ENCODE measurements around the gene ANKRD63. TPM values are rescaled to one million over a fixed set of nuclear protein-coding genes. Genes with fewer than 3 reads are reported as not detected.

ANKRD63 gene
- total and polyA plus RNA-seq, 2 of the 8 experiments (the other 6 are each of a cell fraction or from before 2014, with no cell fraction given) = 0.18 to 0.26 TPM

GRCh38 chr15:40279437-40280141 lies 3.3 kb downstream of the ANKRD63 start (continued):
- TF ChIP-seq POU5F1 (IDR thresholded peaks at IDR 0.05; ENCODE audit: low read depth, low read length) = no peak
- no peak for TF ChIP-seq SIX5 (IDR thresholded peaks at IDR 0.05; ENCODE audit: low read depth, low read length)
- TF ChIP-seq NRF1 (IDR thresholded peaks at IDR 0.05; ENCODE audit: low read depth, low read length) = no peak
- no peak for TF ChIP-seq ATF3 (IDR thresholded peaks at IDR 0.05; ENCODE audit: insufficient read depth, low read depth, low read length)
- no peak for TF ChIP-seq BACH1 (IDR thresholded peaks at IDR 0.05; ENCODE audit: low read length)
- no peak for TF ChIP-seq YY1 (IDR thresholded peaks at IDR 0.05; ENCODE audit: low read depth, low read length)
- TF ChIP-seq ASH2L (IDR thresholded peaks at IDR 0.05; ENCODE audit: low read length) = no peak
- no peak for TF ChIP-seq GTF2F1 (IDR thresholded peaks at IDR 0.05; ENCODE audit: borderline replicate concordance, low read depth, low read length)
- no peak for TF ChIP-seq BCL11A (IDR thresholded peaks at IDR 0.05; ENCODE audit: low read depth in 2 of 2, low read length in 2 of 2)
- no peak for TF ChIP-seq EP300 (IDR thresholded peaks at IDR 0.05; ENCODE audit: borderline replicate concordance in 1 of 2, low read depth in 2 of 2, low read length in 2 of 2)
- no peak for TF ChIP-seq CBX8 (IDR thresholded peaks at IDR 0.05; ENCODE audit: borderline replicate concordance, low read depth, low read length)
- TF ChIP-seq CTBP2 (IDR thresholded peaks at IDR 0.05; ENCODE audit: borderline replicate concordance, insufficient read depth, insufficient read length, low read length) = no peak
- no peak for TF ChIP-seq TBP (IDR thresholded peaks at IDR 0.05; ENCODE audit: low read depth, low read length)
- no peak for TF ChIP-seq POLR2A (IDR thresholded peaks at IDR 0.05; ENCODE audit: control extremely low read depth in 1 of 2, low read depth in 2 of 2, low read length in 2 of 2)
- TF ChIP-seq TEAD4 (IDR thresholded peaks at IDR 0.05; ENCODE audit: low read depth, low read length) = no peak
- peak; percentile 86; the same call in 1 of the 2 replicates for TF ChIP-seq FOSL1 (IDR thresholded peaks at IDR 0.05; ENCODE audit: insufficient read depth, low read depth, low read length)
- TF ChIP-seq BRCA1 (IDR thresholded peaks at IDR 0.05; ENCODE audit: low read depth, low read length) = no peak
- TF ChIP-seq CHD2 (IDR thresholded peaks at IDR 0.05; ENCODE audit: low read length) = no peak
- no peak for TF ChIP-seq SRF (IDR thresholded peaks at IDR 0.05; ENCODE audit: low read depth, low read length)
- no peak for TF ChIP-seq JUN (IDR thresholded peaks at IDR 0.05; ENCODE audit: low read depth, low read length)
- no peak for TF ChIP-seq TAF1 (IDR thresholded peaks at IDR 0.05; ENCODE audit: low read depth, low read length)
- TF ChIP-seq SIN3A (conservative IDR thresholded peaks at IDR 0.05 in 1 of 2, IDR thresholded peaks at IDR 0.05 in 1 of 2; ENCODE audit: low read depth in 1 of 2, low read length in 2 of 2) = peak in 1 of 2 experiments; percentile 33; a peak in 1 of 4 replicates
- no peak for TF ChIP-seq TAF7 (optimal IDR thresholded peaks at IDR 0.05; ENCODE audit: borderline replicate concordance, low read depth, low read length)

All from H1 (cell line).